ENCODE measurements around the gene CYP27B1.

GRCh38 chr12:57771236-57771872, 4.5 kb upstream of the CYP27B1 start:
- TF ChIP-seq, protein P1, sequence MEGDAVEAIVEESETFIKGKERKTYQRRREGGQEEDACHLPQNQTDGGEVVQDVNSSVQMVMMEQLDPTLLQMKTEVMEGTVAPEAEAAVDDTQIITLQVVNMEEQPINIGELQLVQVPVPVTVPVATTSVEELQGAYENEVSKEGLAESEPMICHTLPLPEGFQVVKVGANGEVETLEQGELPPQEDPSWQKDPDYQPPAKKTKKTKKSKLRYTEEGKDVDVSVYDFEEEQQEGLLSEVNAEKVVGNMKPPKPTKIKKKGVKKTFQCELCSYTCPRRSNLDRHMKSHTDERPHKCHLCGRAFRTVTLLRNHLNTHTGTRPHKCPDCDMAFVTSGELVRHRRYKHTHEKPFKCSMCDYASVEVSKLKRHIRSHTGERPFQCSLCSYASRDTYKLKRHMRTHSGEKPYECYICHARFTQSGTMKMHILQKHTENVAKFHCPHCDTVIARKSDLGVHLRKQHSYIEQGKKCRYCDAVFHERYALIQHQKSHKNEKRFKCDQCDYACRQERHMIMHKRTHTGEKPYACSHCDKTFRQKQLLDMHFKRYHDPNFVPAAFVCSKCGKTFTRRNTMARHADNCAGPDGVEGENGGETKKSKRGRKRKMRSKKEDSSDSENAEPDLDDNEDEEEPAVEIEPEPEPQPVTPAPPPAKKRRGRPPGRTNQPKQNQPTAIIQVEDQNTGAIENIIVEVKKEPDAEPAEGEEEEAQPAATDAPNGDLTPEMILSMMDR (IDR thresholded peaks at IDR 0.05) = no peak
- TF ChIP-seq POLR2A (IDR thresholded peaks at IDR 0.05) (no peak), EP300 (IDR thresholded peaks at IDR 0.05) (no peak)

All from gastroesophageal sphincter (tissue), 3 donors.